ENCODE results near the gene GSS. TPM values are rescaled to one million over a fixed set of nuclear protein-coding genes. Genes with fewer than 3 reads are reported as not detected.

The GSS gene
- total and polyA plus RNA-seq, 2 donors (not counting 1 experiment from before 2014, with no cell fraction given), result 55.3 to 71.3 TPM

DNA sequence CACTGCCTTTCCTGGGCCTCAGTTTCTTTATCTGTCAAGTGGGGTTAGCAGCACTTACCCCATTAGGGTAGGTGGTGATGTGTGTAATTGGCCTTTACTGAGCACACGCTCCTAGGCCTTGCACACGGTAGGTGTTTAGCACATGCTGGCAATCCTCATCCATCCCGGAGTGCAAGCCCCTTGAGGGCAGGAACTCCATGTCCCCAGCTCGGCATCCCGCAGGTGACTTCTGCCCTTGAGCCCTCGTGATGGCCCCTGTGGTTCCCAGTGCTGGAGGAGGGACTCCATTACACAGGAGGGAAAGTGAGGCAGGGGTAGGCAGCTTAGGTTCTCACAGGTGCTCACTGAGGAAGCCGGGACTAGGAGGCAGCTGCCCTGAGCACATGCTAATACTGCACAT, 40.1 kb upstream of the GSS start:
- Histone ChIP-seq H4K20me1 (ENCODE audit: control insufficient read depth, extremely low read depth, insufficient read depth, low read length) (no peaks in the 10 kb centered on the region), H3K27ac (ENCODE audit: insufficient read depth, low read length) (no peak overlapping the region), H3K4me1 (ENCODE audit: control insufficient read depth, extremely low read depth, insufficient read depth, low read length) (peaks cover 2% of the 10 kb centered on the region), H3K36me3 (ENCODE audit: control insufficient read depth, insufficient read depth, low read length) (peaks cover 17% of the 10 kb centered on the region), H3K9me3 (ENCODE audit: control insufficient read depth, insufficient read depth, low read depth, low read length) (no peaks in the 10 kb centered on the region), H2AFZ (ENCODE audit: low read length) (no peak overlapping the region), H3K27me3 (ENCODE audit: control insufficient read depth, insufficient read depth, low read length) (no peaks in the 10 kb centered on the region), H3K4me2 (ENCODE audit: extremely low read depth, insufficient read depth, low read length) (no peak overlapping the region), H3K9ac (ENCODE audit: insufficient read depth, low read length) (no peak overlapping the region), H3K4me3 (replicated peaks in 1 of 4; ENCODE audit: control extremely low read depth in 1 of 4, insufficient read depth in 1 of 4, low read depth in 3 of 4, low read length in 4 of 4) (no peak overlapping the region), H3K79me2 (ENCODE audit: control insufficient read depth, insufficient read depth, low read length) (no peaks in the 10 kb centered on the region)
- TF ChIP-seq EZH2 (IDR thresholded peaks at IDR 0.05; ENCODE audit: low read length, missing control alignments), result no peak
- TF ChIP-seq, protein P1, sequence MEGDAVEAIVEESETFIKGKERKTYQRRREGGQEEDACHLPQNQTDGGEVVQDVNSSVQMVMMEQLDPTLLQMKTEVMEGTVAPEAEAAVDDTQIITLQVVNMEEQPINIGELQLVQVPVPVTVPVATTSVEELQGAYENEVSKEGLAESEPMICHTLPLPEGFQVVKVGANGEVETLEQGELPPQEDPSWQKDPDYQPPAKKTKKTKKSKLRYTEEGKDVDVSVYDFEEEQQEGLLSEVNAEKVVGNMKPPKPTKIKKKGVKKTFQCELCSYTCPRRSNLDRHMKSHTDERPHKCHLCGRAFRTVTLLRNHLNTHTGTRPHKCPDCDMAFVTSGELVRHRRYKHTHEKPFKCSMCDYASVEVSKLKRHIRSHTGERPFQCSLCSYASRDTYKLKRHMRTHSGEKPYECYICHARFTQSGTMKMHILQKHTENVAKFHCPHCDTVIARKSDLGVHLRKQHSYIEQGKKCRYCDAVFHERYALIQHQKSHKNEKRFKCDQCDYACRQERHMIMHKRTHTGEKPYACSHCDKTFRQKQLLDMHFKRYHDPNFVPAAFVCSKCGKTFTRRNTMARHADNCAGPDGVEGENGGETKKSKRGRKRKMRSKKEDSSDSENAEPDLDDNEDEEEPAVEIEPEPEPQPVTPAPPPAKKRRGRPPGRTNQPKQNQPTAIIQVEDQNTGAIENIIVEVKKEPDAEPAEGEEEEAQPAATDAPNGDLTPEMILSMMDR (conservative IDR thresholded peaks at IDR 0.05 in 1 of 2, IDR thresholded peaks at IDR 0.05 in 1 of 2; ENCODE audit: low read depth in 1 of 2, low read length in 2 of 2), result no peak
- no peak for DNase-seq (ENCODE audit: low read depth in 2 of 2)

DNA sequence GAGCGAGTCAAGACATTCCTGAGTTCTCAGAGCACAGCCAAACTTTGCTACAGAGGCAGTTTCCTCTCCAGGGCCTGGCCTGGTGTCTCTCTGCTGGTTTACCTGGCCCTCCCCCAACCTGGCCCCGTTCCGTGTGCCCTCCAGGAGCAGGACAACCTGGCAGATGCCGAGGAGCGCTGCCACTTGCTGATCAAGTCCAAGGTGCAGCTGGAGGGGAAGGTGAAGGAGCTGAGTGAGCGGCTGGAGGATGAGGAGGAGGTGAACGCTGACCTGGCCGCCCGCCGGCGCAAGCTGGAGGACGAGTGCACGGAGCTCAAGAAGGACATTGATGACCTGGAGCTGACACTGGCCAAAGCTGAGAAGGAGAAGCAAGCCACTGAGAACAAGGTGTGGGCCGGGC, 39.6 kb upstream of the GSS start:
- Histone ChIP-seq H3K27me3 (ENCODE audit: control insufficient read depth, insufficient read depth, low read length) (no peaks in the 10 kb centered on the region), H3K27ac (ENCODE audit: insufficient read depth, low read length) (no peak overlapping the region), H3K79me2 (ENCODE audit: control insufficient read depth, insufficient read depth, low read length) (no peaks in the 10 kb centered on the region), H3K4me2 (ENCODE audit: extremely low read depth, insufficient read depth, low read length) (no peak overlapping the region), H3K4me3 (replicated peaks in 1 of 4; ENCODE audit: control extremely low read depth in 1 of 4, insufficient read depth in 1 of 4, low read depth in 3 of 4, low read length in 4 of 4) (no peak overlapping the region), H3K36me3 (ENCODE audit: control insufficient read depth, insufficient read depth, low read length) (peaks cover 17% of the 10 kb centered on the region), H3K4me1 (ENCODE audit: control insufficient read depth, extremely low read depth, insufficient read depth, low read length) (peaks cover 2% of the 10 kb centered on the region), H3K9me3 (ENCODE audit: control insufficient read depth, insufficient read depth, low read depth, low read length) (no peaks in the 10 kb centered on the region), H2AFZ (ENCODE audit: low read length) (no peak overlapping the region), H4K20me1 (ENCODE audit: control insufficient read depth, extremely low read depth, insufficient read depth, low read length) (no peaks in the 10 kb centered on the region), H3K9ac (ENCODE audit: insufficient read depth, low read length) (no peak overlapping the region)
- DNase-seq (ENCODE audit: low read depth in 2 of 2), result no peak
- TF ChIP-seq EZH2 (IDR thresholded peaks at IDR 0.05; ENCODE audit: low read length, missing control alignments), result no peak
- TF ChIP-seq, protein P1 (conservative IDR thresholded peaks at IDR 0.05 in 1 of 2, IDR thresholded peaks at IDR 0.05 in 1 of 2; ENCODE audit: low read depth in 1 of 2, low read length in 2 of 2), result no peak

DNA sequence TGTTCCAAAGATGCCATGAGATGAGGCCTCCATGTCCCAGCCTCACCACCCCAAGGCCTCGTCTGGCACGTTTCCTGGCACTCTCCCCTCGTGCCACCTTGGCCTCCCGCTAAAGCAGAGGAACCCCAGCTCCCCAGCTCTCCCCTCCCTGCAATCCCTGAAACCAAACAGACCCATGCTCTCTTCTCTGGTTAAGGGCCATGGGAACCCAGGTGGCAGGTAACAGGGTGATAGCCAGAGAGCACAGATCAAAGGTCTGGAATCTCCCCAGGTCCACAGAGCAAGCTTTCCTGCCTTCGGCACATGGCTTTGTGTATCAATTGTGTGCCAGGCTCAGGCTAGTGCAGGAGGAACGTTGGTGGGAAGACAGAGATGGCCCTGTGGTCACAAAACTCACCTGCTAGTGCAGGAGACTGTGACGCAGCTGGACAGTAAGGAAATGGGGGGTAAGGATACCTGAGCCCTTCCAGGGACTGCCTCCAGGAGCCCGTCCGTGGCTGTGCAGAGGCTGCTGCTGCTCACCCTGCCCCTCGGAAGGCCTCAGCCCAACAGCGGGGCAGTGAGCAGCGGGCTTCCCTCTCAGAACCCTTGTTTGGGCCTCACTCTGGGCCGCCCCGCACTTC, 39.0 kb upstream of the GSS start:
- Histone ChIP-seq H3K79me2 (ENCODE audit: control insufficient read depth, insufficient read depth, low read length) (no peaks in the 10 kb centered on the region), H3K4me1 (ENCODE audit: control insufficient read depth, extremely low read depth, insufficient read depth, low read length) (peaks cover 2% of the 10 kb centered on the region), H3K4me2 (ENCODE audit: extremely low read depth, insufficient read depth, low read length) (no peak overlapping the region), H3K27me3 (ENCODE audit: control insufficient read depth, insufficient read depth, low read length) (no peaks in the 10 kb centered on the region), H2AFZ (ENCODE audit: low read length) (no peak overlapping the region), H4K20me1 (ENCODE audit: control insufficient read depth, extremely low read depth, insufficient read depth, low read length) (no peaks in the 10 kb centered on the region), H3K9ac (ENCODE audit: insufficient read depth, low read length) (no peak overlapping the region), H3K27ac (ENCODE audit: insufficient read depth, low read length) (no peak overlapping the region), H3K4me3 (replicated peaks in 1 of 4; ENCODE audit: control extremely low read depth in 1 of 4, insufficient read depth in 1 of 4, low read depth in 3 of 4, low read length in 4 of 4) (no peak overlapping the region), H3K36me3 (ENCODE audit: control insufficient read depth, insufficient read depth, low read length) (peaks cover 17% of the 10 kb centered on the region), H3K9me3 (ENCODE audit: control insufficient read depth, insufficient read depth, low read depth, low read length) (no peaks in the 10 kb centered on the region)
- no peak for TF ChIP-seq EZH2 (IDR thresholded peaks at IDR 0.05; ENCODE audit: low read length, missing control alignments)
- TF ChIP-seq, protein P1 (conservative IDR thresholded peaks at IDR 0.05 in 1 of 2, IDR thresholded peaks at IDR 0.05 in 1 of 2; ENCODE audit: low read depth in 1 of 2, low read length in 2 of 2), result no peak
- no peak for DNase-seq (ENCODE audit: low read depth in 2 of 2)
